ENCODE measurements around the gene FIGNL2. TPM values are rescaled to one million over a fixed set of nuclear protein-coding genes. Genes with fewer than 3 reads are reported as not detected.
A peak's percentile ranks its signal among the peaks of the same experiment; 100 is the strongest.

The FIGNL2 gene
- under 1 TPM; 0.33 to 0.70 TPM for total RNA-seq
- under 1 TPM; 0.06 to 0.33 TPM for polyA plus RNA-seq

DNA sequence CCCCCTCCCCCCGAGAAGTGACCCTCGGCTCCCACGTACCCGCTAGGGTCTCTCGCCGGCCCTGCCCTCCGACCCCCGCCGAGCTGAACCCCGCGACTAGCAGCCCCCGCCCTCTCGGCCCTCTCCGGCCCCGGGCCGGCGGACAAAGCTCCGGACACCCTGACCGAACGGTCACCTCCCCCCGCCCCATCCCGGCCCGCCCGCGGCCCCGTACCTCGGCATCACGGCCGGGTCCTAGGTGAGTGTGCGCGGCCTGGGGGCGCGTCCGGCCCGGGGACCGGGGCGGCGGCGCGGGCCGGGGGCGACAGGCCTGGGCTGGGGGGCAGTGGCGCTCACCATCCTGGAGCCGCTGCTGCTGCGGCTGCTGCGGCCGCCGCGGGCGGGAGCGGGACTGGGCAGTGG is at the start of gene FIGNL2:
Gene FIGNL2, minus strand, starts transcription at position 393 of the 402 bp plus-strand sequence. CDS start 26,305 bp downstream, outside the sequence.
- 2% methylated on average over 51 of the region's 51 CpGs for WGBS

GRCh38 chr12:51897181-51897580 is 48.7 kb upstream of the FIGNL2 start:
- Histone ChIP-seq H3K27me3 (ENCODE audit: control insufficient read depth in 4 of 4, insufficient read depth in 4 of 4, low read length in 3 of 4) (no peaks in the 10 kb centered on the region), H3K9ac (ENCODE audit: low read depth in 1 of 2, low read length in 2 of 2) (no peak overlapping the region), H3K9me3 (ENCODE audit: control insufficient read depth in 4 of 4, low read length in 3 of 4) (no peaks in the 10 kb centered on the region), H3K36me3 (ENCODE audit: control insufficient read depth in 4 of 4, insufficient read depth in 3 of 4, low read depth in 1 of 4, low read length in 3 of 4) (no peaks in the 10 kb centered on the region), H3K27ac (ENCODE audit: low read depth in 1 of 2, low read length in 2 of 2) (no peak overlapping the region), H3K4me1 (ENCODE audit: control insufficient read depth in 4 of 4, insufficient read depth in 4 of 4, low read length in 3 of 4) (peaks cover 0 to 3% (median 0%) of the 10 kb centered on the region in 4 donors), H3K4me3 (ENCODE audit: low read depth in 1 of 3, low read length in 3 of 3) (no peak overlapping the region)
- 83% methylated on average over 8 of the region's 8 CpGs for WGBS
- TF ChIP-seq CTCF (IDR thresholded peaks at IDR 0.05; ENCODE audit: low read depth, low read length, missing input control): no peak
- peak; percentile 11 for TF ChIP-seq NR2F2 (IDR thresholded peaks at IDR 0.05)
- TF ChIP-seq JUND (IDR thresholded peaks at IDR 0.05): no peak
- no peak for DNase-seq (ENCODE audit: low spot score)

More for the DNA sequence above, at the start of gene FIGNL2:
- Histone ChIP-seq H3K4me1 (ENCODE audit: control insufficient read depth in 4 of 4, insufficient read depth in 4 of 4, low read length in 3 of 4) (peaks cover 4 to 17% (median 13%) of the 10 kb centered on the region in 4 donors), H3K4me3 (ENCODE audit: low read depth in 1 of 3, low read length in 3 of 3) (peak within 1 kb of the TSS in 2 of 3 donors; percentile 45 to 84), H3K9me3 (ENCODE audit: control insufficient read depth in 4 of 4, low read length in 3 of 4) (no peaks in the 10 kb centered on the region), H3K27ac (ENCODE audit: low read depth in 1 of 2, low read length in 2 of 2) (peak within 1 kb of the TSS in 1 of 2 donors; percentile 50), H3K9ac (ENCODE audit: low read depth in 1 of 2, low read length in 2 of 2) (peak within 1 kb of the TSS in 1 of 2 donors; percentile 48), H3K36me3 (ENCODE audit: control insufficient read depth in 4 of 4, insufficient read depth in 3 of 4, low read depth in 1 of 4, low read length in 3 of 4) (no peaks in the 10 kb centered on the region), H3K27me3 (ENCODE audit: control insufficient read depth in 4 of 4, insufficient read depth in 4 of 4, low read length in 3 of 4) (peaks cover 0 to 7% (median 0%) of the 10 kb centered on the region in 4 donors)
- DNase-seq (ENCODE audit: low spot score): no peak
- TF ChIP-seq, protein P1, sequence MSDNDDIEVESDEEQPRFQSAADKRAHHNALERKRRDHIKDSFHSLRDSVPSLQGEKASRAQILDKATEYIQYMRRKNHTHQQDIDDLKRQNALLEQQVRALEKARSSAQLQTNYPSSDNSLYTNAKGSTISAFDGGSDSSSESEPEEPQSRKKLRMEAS (IDR thresholded peaks at IDR 0.05): no peak
- TF ChIP-seq GABPA (IDR thresholded peaks at IDR 0.05 in 1 of 2, conservative IDR thresholded peaks at IDR 0.05 in 1 of 2) (no peak), RXRA (IDR thresholded peaks at IDR 0.05) (no peak), FOXA1 (IDR thresholded peaks at IDR 0.05) (no peak), ATF3 (IDR thresholded peaks at IDR 0.05) (no peak), EGR1 (IDR thresholded peaks at IDR 0.05; ENCODE audit: low read depth in 2 of 2) (no peak), HNF4G (IDR thresholded peaks at IDR 0.05) (no peak)
- TF ChIP-seq, protein P2, sequence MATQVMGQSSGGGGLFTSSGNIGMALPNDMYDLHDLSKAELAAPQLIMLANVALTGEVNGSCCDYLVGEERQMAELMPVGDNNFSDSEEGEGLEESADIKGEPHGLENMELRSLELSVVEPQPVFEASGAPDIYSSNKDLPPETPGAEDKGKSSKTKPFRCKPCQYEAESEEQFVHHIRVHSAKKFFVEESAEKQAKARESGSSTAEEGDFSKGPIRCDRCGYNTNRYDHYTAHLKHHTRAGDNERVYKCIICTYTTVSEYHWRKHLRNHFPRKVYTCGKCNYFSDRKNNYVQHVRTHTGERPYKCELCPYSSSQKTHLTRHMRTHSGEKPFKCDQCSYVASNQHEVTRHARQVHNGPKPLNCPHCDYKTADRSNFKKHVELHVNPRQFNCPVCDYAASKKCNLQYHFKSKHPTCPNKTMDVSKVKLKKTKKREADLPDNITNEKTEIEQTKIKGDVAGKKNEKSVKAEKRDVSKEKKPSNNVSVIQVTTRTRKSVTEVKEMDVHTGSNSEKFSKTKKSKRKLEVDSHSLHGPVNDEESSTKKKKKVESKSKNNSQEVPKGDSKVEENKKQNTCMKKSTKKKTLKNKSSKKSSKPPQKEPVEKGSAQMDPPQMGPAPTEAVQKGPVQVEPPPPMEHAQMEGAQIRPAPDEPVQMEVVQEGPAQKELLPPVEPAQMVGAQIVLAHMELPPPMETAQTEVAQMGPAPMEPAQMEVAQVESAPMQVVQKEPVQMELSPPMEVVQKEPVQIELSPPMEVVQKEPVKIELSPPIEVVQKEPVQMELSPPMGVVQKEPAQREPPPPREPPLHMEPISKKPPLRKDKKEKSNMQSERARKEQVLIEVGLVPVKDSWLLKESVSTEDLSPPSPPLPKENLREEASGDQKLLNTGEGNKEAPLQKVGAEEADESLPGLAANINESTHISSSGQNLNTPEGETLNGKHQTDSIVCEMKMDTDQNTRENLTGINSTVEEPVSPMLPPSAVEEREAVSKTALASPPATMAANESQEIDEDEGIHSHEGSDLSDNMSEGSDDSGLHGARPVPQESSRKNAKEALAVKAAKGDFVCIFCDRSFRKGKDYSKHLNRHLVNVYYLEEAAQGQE (IDR thresholded peaks at IDR 0.05): no peak

- Histone ChIP-seq H3K9ac (ENCODE audit: low read depth in 1 of 2, low read length in 2 of 2) (no peak overlapping the region), H3K27me3 (ENCODE audit: control insufficient read depth in 4 of 4, insufficient read depth in 4 of 4, low read length in 3 of 4) (no peaks in the 10 kb centered on the region), H3K4me1 (ENCODE audit: control insufficient read depth in 4 of 4, insufficient read depth in 4 of 4, low read length in 3 of 4) (peaks cover 0 to 3% (median 0%) of the 10 kb centered on the region in 4 donors)
- TF ChIP-seq ATF3 (IDR thresholded peaks at IDR 0.05) (no peak), HNF4A (conservative IDR thresholded peaks at IDR 0.05) (no peak), SP1 (IDR thresholded peaks at IDR 0.05) (no peak), FOXA1 (IDR thresholded peaks at IDR 0.05) (no peak), EGR1 (IDR thresholded peaks at IDR 0.05; ENCODE audit: low read depth in 2 of 2) (no peak), GABPA (IDR thresholded peaks at IDR 0.05 in 1 of 2, conservative IDR thresholded peaks at IDR 0.05 in 1 of 2) (no peak), HNF4G (IDR thresholded peaks at IDR 0.05) (no peak), YY1 (IDR thresholded peaks at IDR 0.05) (no peak)
- TF ChIP-seq, protein P2 (IDR thresholded peaks at IDR 0.05): no peak
- TF ChIP-seq, protein P3, sequence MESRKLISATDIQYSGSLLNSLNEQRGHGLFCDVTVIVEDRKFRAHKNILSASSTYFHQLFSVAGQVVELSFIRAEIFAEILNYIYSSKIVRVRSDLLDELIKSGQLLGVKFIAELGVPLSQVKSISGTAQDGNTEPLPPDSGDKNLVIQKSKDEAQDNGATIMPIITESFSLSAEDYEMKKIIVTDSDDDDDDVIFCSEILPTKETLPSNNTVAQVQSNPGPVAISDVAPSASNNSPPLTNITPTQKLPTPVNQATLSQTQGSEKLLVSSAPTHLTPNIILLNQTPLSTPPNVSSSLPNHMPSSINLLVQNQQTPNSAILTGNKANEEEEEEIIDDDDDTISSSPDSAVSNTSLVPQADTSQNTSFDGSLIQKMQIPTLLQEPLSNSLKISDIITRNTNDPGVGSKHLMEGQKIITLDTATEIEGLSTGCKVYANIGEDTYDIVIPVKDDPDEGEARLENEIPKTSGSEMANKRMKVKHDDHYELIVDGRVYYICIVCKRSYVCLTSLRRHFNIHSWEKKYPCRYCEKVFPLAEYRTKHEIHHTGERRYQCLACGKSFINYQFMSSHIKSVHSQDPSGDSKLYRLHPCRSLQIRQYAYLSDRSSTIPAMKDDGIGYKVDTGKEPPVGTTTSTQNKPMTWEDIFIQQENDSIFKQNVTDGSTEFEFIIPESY (IDR thresholded peaks at IDR 0.05): no peak
These were observed 47.7 kb upstream of the FIGNL2 start for GRCh38 chr12:51896236-51896635.

More at GRCh38 chr12:51896236-51896635, 47.7 kb upstream of the FIGNL2 start:
- 84% methylated on average over 3 of the region's 3 CpGs for WGBS
- H3K36me3 ChIP-seq (ENCODE audit: control insufficient read depth in 4 of 4, insufficient read depth in 3 of 4, low read depth in 1 of 4, low read length in 3 of 4): no peaks in the 10 kb centered on the region
- DNase-seq (ENCODE audit: low spot score): no peak
- H3K4me3 ChIP-seq (ENCODE audit: low read depth in 1 of 3, low read length in 3 of 3): no peak overlapping the region
- no peaks in the 10 kb centered on the region for H3K9me3 ChIP-seq (ENCODE audit: control insufficient read depth in 4 of 4, low read length in 3 of 4)
- H3K27ac ChIP-seq (ENCODE audit: low read depth in 1 of 2, low read length in 2 of 2): no peak overlapping the region
